Activated CD4-positive, alpha-beta T cell treated with anti-CD3 and anti-CD28 coated beads for 1 hour (primary cell): ENCODE measurements around the gene NRAP.

Source experiments
- DNase-seq: peaks from one replicate; pipeline ENCODE4 v3.0.0-alpha.2; 2020

Gene NRAP, protein sequence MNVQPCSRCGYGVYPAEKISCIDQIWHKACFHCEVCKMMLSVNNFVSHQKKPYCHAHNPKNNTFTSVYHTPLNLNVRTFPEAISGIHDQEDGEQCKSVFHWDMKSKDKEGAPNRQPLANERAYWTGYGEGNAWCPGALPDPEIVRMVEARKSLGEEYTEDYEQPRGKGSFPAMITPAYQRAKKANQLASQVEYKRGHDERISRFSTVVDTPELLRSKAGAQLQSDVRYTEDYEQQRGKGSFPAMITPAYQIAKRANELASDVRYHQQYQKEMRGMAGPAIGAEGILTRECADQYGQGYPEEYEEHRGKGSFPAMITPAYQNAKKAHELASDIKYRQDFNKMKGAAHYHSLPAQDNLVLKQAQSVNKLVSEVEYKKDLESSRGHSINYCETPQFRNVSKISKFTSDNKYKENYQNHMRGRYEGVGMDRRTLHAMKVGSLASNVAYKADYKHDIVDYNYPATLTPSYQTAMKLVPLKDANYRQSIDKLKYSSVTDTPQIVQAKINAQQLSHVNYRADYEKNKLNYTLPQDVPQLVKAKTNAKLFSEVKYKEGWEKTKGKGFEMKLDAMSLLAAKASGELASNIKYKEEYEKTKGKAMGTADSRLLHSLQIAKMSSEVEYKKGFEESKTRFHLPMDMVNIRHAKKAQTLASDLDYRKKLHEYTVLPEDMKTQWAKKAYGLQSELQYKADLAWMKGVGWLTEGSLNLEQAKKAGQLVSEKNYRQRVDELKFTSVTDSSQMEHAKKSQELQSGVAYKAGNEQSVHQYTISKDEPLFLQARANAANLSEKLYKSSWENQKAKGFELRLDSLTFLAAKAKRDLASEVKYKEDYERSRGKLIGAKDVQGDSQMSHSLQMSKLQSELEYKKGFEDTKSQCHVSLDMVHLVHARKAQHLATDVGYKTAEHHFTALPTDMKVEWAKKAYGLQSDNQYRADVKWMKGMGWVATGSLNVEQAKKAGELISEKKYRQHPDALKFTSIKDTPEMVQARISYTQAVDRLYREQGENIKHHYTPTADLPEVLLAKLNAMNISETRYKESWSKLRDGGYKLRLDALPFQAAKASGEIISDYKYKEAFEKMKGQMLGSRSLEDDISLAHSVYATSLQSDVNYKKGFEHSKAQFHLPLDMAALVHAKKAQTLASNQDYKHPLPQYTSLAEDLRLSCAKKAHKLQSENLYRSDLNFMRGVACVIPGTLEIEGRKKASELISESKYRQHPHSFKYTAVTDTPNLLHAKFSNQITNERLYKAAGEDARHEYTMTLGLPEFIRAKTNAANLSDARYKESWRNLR (N-terminal part only)

DNA sequence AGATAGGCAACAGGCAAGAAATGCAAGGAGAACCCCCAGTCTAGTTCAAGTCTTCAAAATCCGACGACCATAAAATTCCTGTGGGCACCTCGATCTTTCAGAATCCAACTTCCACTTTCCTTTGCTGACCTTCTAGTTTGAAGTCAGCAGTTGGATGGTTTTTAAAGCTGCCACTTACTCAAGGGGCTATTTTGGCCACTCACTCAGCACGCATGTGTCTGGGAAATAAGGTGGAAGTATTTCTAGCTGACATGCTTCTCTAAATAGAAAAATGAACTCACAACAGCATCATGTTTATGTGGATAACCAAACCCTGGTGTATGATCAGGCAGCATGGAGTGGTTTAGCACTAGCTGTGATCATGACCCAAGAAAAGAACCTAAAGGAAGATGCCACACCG is at the start of gene NRAP:
TSS of gene NRAP (minus strand) at position 134 of the 400 bp plus-strand sequence. CDS start 159 bp downstream, outside the sequence.
- DNase-seq, result no peak

DNA sequence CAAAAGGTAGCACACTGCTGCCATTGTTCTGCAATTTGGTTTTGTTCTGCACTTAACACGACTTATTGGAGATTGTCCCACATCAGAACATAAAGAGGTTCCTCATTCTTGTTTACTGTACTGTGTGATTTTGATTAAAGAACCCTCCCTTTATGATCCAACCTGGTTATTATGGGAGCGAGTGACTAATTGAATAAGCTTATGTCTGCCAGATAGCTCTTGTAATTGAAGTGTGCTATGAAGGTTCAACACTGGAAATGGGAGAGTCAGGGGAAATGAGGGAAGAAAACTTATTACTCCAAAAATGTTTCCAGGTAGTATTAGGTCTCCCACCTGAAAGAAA is 49.8 kb upstream of the NRAP start:
- DNase-seq, result no peak

DNA sequence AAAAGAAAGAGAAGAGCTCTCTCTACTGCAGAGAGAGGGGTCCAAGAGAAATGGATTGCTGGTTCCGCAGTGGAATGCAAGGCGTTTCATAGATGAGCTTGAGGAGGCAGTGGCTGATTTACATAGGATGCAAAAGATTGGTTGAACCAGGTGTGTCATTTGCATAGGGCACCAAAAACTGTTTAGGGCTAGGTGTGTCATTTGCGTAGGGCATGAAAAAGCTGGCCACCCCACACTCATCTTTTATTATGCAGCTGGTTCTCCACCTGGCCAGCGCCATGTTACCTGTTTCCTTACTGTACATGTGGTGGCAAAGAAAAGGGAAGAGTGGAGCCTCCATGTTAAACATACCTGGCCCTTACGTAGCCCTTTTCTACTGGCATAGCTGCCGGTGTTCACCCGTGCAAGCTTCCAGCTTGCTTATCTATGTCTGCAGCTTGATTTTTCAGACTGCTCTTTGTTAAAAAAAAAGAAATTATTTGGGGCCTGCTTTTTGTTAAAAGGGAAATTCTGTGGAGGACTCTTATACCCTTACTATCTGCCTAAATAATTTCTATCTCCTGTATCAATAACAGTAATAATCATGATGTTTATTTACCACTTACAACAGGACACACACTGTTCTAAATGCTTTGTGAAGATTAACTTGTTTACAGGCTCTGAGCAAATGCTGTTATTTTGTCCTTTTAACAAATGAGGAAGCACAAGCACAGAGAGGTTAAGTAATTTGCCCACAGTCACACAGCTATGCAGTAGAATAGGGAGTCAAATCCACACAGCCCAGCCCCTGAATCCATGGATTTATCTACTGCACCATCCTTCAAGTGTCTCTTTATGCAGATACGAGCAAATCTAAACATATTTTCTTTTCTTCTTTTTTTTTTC is 49.2 kb upstream of the NRAP start:
- no peak for DNase-seq

DNA sequence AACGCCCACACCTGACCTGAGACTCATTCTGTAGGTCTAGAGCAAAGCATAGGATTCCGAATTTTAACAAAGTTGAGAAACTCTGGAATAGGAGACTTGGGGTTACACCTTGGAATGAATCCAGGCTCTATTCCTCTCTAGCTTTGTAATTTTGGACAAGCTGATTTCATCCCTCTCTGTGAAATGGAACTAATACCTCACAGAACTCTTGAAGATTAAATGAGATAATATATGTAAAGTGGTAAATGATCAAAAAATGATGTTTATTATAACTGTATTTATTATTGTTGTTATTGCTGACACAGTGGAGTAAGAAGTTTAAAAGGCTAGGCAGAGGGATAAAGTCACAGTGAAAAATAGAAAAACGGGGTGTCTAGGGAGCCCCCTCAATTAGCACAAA is 48.2 kb upstream of the NRAP start:
- no peak for DNase-seq

DNA sequence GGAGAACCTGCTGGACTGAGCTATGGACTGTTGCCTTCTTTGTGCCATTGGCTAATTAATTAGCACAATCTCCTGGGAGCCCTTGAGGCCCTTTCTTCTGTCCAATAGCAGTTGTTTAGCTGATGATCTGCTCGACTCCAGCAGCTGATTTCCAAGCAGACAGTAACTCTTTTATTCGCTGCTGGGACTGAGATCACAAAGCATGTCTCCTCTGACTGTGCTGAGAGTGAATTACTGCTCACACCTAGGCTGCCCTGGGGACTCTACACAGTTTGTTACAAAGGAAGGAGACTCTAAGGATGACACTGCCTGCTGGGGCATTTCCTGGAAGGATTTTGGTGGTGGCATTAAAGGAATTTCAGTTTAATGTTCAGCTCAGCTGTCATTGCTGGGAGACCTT is 47.3 kb upstream of the NRAP start:
- no peak for DNase-seq

DNA sequence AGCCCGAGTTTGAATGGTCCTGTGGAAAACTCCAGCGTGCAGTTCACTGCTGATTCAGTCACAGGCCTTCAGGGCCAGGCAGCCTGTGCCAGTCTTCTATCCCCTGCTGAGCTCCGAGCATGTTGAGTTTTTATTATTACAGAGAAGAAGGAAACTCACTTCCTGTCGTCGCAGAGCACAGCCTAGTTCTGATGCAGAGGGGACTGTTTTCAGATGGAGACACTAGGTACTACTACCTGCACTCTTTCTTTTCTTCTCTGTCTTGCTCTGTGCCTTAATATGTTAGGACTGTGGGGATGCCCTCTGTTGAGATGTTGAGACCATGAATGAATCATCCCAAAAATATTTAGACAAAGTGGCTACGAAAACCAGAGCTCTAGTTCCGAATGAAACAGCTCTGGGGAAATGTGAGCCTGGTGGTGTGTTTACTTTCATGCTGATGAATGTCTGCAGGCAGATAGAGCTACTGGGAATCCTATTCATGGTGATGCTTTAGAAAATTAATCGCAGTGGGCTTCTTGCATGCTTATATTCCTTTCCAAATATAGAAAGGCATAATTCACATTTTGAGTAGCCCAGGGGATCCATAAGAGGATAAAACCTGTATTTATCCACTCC is 45.5 kb upstream of the NRAP start:
- no peak for DNase-seq

DNA sequence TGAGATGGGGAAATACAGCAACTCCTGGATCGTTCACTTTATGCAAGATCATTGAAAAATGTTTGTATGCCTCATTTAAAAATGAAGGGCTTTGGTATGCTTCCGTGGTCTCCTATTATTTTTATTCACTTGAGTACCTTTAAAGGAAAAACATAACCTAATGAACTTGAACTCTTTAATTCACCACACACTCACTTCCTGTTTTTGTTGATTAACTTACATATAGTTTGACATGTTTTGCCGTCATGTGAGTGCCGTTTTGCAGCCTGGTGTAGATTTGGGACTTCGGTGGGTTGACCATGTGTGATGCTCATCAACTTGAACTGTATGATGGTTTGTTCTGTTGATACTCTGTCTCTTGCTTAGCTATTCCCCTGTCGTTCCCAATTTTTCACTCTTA is 44.8 kb upstream of the NRAP start:
- DNase-seq, result no peak

DNA sequence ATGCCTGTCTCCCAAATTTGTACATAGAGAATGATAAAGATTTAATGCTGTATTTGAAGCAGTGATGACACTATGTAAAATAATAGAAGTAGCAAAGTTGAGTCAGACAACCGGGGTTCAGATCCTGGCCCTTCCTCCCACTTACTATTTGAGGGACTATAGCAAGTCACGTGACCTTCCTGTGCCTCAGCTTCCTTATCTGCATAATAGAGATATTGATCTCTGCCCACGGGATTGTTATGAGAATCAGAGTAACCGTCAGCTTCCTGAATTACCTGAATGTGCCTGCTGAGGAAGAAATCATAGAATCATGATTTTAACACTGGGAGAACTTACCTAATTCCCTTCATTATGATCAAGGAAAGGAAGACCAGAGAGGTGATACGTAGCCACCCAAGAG is 42.8 kb upstream of the NRAP start:
- DNase-seq, result no peak

DNA sequence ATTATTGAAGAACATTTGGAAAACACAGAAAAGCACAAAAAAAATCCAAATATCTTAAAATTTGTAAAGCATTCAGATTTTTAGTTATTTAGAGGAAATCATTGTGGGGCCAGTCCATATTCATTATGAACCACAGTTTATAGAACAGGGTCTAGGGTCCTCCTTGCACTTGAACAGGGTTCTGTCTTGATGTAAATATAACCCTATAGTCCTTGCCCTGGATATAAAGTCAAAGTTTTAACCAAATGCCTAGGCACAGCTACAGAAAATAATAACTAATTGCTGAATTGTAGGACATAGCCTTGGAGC is 41.5 kb upstream of the NRAP start:
- no peak for DNase-seq

DNA sequence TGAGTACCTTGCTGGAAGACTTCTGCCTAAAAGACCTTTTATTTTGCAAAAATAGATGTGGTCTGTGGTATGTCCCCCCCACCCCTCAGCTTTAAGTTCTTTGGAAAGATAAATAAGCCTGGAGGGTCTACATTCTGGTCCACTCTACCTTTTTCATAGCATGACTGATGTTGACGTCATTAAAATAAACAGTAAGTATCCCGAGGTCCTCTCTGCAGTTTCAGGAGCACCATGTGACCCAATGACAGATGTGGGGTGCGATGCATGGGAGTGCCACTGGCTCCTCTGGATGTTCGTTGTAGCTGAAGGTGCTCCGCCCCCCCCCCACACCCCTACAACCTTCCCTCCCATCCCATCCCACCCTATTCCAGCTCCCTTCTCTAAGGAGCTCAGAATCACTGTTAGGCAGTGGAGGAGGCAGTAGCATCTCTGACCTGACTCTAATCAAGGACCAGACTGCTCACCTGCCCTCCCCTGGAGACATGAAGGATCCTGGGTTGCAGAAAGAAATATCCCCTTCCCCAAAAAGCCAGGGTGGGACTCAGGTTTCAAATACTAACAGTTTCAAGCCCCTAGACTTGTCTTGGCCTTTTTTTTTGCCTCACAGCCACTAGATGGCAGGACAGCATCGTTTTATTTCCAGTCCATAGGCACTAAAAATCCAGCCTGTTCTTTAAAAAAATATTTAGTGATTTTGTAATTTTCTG is 40.9 kb upstream of the NRAP start:
- no peak for DNase-seq

DNA sequence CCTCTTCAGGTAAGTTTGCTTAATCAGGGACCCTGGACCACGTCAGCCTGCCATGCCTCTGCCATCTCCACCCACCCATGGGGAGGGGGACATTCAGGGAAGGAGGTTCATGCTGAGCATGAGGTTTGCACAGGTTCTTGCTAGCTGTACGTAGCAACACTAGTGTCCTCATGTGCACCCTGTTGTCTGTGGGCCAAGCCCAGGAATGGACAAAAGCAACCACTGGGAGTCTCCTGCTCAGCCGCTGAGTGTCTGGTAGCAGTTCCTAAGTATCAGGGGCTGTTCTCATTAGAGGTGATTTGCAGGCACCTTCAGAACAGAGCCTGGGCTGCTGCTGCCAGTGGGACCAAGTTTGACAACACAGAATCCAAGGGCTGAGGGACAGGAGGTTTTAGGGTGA is 33.8 kb upstream of the NRAP start:
- no peak for DNase-seq

DNA sequence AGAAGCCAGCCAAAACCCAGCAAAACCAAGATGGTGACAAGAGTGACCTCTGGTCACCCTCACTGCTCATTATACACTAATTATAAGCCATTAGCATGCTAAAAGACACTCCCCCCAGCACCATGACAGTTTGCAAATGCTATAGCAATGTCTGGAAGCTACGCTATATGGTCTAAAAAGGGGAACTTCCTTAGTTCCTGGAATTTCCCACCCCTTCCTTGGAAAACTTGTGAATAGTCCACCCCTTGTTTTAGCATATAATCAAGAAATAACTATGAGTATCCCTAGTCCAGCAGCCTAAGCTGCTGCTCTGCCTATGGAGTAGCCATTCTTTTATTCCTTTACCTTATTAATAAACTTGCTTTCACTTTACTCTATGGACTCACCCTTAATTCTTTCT is 31.9 kb upstream of the NRAP start:
- no peak for DNase-seq

DNA sequence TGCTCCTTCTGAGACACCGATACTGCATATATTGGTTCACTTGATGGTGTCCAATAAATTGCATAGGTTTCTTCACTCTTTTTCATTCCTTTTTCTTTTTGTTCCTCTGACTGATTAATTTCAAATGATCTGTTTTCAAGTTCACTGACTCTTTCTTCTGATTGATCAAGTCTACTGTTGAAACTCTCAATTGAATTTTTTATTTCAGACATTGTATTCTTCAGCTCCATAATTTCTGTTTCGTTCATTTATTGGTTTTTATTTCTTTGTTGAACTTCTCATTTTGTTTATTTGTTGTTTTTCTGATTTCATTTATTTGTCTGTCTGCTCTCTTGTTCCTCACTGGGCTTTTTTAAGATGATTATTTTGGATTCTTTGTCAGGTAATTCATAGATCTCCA is 29.5 kb upstream of the NRAP start:
- DNase-seq, result no peak

DNA sequence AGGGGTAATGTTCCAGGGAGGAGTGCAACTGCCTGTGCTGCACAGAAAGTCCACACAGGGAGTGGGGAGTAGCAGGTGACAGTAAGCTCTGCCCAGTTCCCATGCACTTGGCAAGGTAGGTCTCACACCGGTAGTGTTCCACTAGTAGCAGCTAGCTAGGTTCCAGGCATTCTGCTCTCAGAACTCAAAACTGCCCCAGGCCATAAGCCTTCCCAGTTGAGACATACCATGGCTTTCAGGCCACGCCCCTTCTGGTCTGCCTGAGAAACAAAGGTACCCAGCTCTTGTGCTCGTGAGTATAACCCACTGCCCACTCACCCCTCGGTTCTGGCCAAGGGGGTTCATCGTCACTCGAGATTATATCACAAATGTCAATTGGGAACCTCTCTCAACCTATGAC is 28.4 kb upstream of the NRAP start:
- no peak for DNase-seq

DNA sequence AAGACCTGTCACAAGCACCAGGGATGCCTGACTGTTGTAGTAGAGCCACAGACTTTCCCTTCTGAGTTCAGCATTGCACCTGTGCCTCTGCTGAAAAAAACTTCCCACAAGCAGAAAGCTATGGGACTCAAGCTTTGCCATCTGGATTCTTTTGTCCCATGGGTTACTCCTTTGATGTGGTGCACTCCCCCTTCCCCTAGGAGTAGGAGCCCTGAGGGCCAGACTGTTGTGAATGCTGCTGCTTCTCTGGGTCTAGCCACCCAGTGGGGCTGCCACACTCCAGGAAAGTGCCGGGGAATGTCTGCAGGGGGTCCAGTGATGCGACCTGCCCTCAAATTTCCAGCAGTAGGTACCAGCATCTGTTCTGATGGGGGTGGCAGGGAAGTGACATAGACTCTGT is 27.5 kb upstream of the NRAP start:
- DNase-seq, result no peak

DNA sequence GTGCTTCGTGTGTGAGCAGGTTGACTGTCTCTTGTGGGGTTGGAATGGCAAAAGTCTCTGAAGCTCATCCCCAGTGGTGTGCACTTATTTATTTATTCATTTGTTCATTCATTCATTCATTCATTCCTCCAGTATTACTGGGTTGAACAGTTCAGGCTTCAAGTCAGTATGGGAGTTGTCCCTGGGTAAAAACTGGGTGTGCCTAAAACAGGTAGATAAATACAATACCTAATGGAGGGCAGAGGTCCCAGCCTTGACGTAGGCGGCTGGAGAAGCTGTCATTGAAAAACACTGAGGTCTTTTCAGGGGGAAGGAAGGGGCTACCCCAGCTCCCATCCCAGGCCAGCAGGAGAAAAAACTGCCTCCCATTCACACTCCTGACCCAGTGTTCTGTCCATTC is 26.9 kb upstream of the NRAP start:
- no peak for DNase-seq

DNA sequence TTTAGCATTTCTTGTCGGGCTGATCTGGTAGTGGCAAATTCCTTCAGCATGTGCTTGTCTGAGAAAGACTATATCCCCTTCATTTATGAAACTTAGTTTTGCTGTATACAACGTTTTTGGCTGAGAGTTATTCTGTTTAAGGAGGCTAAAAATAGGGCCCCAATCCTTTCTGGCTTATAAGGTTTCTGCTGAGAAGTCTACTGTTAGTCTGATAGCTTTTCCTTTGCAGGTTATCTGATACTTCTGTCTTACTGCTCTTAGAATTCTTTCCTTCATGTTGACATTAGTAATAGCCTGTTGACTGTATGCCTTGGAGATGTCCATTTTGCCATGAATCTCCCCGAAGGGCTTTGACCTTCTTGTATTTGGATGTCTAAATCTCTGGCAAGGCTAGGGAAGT is 25.7 kb upstream of the NRAP start:
- no peak for DNase-seq

DNA sequence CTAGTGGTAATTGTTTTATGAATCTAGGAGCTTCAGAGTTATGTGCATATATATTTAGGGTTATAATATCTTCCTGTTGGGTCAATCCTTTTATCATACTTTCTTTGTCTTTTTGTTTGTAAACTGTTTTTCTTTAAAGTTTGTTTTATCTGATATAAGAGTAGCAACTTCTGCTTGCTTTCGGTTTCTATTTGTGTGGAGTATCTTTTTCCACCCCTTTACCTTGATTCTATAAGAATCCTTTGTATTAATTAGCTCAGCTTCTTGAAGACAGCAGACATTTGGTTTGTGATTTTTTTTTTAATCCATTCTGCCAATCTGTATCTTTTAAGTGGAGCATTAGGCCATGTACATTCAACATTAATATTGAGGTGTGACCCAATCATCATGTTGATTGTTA is 25.2 kb upstream of the NRAP start:
- no peak for DNase-seq

DNA sequence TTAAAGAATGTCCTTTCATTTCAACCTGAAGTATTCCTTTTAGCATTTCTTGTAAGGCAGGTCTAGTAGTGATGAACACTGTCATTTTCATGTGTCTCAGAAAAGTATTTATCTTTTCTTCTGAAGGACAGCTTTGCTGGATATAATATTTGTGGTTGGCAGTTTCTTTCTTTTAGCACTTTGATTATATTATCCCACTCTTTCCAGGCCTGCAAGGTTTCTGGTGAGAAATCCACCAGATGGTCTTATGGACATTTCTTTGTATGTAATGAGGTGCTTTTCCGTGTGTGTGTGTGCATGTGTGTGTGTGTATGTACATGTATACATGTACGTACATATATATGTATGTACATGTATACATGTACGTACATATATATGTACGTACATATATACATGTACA is 23.2 kb upstream of the NRAP start:
- DNase-seq, result no peak

DNA sequence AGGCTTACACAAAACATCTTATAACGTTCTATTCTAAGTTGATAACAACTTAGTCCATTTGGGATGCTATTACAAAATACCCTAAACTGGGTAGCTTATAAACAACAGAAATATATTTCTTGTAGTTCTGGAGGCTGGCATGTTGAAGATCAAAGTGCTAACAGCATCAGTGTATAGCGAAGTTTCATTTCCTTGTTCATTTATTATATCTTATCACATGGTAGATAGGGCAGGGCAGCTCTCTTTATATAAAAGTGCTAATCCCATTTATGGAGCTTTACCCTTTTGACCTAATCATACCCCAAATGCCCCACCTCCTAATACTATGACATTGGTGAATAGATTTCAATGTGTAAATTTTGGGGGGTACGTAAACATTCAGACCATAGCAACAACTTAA is 22.2 kb upstream of the NRAP start:
- DNase-seq, result no peak

DNA sequence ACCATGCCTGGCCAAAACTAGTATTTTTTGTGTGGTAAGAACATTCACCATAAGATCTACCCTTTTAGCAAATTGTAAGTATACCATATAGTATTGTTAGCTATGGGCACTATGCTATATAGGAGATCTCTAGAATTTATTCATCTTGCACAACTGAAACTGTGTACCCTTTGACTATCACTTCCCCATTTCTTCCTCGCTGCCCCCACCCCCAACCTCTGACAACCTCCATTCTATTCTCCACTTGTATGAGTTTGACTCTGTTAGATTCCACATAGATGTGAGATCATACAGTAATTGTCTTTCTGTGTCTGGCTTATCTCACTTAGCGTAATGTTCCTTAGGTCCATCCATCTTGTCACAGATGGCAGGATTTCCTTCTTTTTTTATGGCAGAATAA is 19.5 kb upstream of the NRAP start:
- DNase-seq, result no peak
